ENCODE results near the gene C1orf94.

DNA sequence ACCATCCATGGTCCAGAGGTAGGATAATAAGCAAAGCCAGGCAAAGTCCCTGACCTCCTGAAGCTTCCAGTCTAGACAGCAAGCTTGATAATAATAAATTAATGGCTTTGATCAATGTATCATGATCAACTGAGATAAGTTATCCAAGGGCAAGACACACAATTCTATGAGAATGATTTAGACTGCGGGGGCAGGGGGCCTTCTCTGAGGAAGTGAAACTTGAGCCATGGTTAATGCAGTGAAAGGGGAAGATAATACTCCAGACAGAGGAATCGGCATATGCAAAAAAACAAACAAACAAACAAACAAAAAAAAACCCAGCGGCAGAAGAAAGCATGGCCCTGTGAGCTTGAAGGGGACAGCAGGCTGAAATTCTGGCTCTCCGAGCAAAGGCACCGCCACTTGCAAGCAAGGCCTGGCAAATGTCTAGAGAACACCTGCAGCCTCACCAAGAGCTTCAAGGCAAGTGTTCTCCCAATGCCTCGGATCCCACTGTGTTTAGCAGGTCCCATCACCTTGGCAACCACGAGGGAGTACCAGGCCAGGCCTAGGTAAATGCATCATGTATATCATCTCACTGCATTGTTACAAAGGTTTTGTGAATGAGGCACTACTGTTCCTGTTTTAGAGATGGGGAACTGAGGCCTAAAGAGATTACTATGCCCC, 36.6 kb upstream of the C1orf94 start:
- TF ChIP-seq, protein P1, sequence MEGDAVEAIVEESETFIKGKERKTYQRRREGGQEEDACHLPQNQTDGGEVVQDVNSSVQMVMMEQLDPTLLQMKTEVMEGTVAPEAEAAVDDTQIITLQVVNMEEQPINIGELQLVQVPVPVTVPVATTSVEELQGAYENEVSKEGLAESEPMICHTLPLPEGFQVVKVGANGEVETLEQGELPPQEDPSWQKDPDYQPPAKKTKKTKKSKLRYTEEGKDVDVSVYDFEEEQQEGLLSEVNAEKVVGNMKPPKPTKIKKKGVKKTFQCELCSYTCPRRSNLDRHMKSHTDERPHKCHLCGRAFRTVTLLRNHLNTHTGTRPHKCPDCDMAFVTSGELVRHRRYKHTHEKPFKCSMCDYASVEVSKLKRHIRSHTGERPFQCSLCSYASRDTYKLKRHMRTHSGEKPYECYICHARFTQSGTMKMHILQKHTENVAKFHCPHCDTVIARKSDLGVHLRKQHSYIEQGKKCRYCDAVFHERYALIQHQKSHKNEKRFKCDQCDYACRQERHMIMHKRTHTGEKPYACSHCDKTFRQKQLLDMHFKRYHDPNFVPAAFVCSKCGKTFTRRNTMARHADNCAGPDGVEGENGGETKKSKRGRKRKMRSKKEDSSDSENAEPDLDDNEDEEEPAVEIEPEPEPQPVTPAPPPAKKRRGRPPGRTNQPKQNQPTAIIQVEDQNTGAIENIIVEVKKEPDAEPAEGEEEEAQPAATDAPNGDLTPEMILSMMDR (IDR thresholded peaks at IDR 0.05), result no peak
- no peak for TF ChIP-seq RELA (CRISPR knock-in tag; IDR thresholded peaks at IDR 0.05; ENCODE audit: borderline replicate concordance)
- TF ChIP-seq NR1H2 (CRISPR knock-in tag; IDR thresholded peaks at IDR 0.05), result no peak
- TF ChIP-seq CREM (CRISPR knock-in tag; IDR thresholded peaks at IDR 0.05), result no peak
- TF ChIP-seq ESRRA (CRISPR knock-in tag; IDR thresholded peaks at IDR 0.05; ENCODE audit: borderline replicate concordance), result no peak
- TF ChIP-seq, protein P2, sequence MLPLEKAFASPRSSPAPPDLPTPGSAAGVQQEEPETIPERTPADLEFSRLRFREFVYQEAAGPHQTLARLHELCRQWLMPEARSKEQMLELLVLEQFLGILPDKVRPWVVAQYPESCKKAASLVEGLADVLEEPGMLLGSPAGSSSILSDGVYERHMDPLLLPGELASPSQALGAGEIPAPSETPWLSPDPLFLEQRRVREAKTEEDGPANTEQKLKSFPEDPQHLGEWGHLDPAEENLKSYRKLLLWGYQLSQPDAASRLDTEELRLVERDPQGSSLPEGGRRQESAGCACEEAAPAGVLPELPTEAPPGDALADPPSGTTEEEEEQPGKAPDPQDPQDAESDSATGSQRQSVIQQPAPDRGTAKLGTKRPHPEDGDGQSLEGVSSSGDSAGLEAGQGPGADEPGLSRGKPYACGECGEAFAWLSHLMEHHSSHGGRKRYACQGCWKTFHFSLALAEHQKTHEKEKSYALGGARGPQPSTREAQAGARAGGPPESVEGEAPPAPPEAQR (CRISPR knock-in tag; IDR thresholded peaks at IDR 0.05), result no peak
- TF ChIP-seq ATF2 (CRISPR knock-in tag; IDR thresholded peaks at IDR 0.05; ENCODE audit: borderline replicate concordance, low read depth), result no peak
- TF ChIP-seq GABPB1 (CRISPR knock-in tag; IDR thresholded peaks at IDR 0.05), result no peak
- no peak for TF ChIP-seq ATF6 (CRISPR knock-in tag; IDR thresholded peaks at IDR 0.05)
- no peak for TF ChIP-seq USF1 (CRISPR knock-in tag; IDR thresholded peaks at IDR 0.05)
- TF ChIP-seq ZBTB21 (CRISPR knock-in tag; IDR thresholded peaks at IDR 0.05; ENCODE audit: borderline replicate concordance), result no peak
- TF ChIP-seq ZNF138 (CRISPR knock-in tag; conservative IDR thresholded peaks at IDR 0.05), result no peak

All from WTC11 (cell line).